GM18951 (cell line): ENCODE data around the gene SLC9A2.

Source experiments
- POLR2A ChIP-seq: IDR thresholded peaks from 4 replicates; pipeline ENCODE4 v1.6.1; 2011; ENCODE audit warnings: mild to moderate bottlenecking; ENCODE audit not compliant: insufficient read length, insufficient read depth; ENCODE audit errors: extremely low read depth
- in situ Hi-C: fragments of 300-500 bp; cut with MboI; formaldehyde crosslinking; loops from one replicate; pipeline ENCODE4 v1.12.0; 2022; ENCODE audit warnings: low sequenced_read_pairs, mixed read lengths, inconsistent platforms; ENCODE audit not compliant: unreplicated experiment

Gene SLC9A2

DNA sequence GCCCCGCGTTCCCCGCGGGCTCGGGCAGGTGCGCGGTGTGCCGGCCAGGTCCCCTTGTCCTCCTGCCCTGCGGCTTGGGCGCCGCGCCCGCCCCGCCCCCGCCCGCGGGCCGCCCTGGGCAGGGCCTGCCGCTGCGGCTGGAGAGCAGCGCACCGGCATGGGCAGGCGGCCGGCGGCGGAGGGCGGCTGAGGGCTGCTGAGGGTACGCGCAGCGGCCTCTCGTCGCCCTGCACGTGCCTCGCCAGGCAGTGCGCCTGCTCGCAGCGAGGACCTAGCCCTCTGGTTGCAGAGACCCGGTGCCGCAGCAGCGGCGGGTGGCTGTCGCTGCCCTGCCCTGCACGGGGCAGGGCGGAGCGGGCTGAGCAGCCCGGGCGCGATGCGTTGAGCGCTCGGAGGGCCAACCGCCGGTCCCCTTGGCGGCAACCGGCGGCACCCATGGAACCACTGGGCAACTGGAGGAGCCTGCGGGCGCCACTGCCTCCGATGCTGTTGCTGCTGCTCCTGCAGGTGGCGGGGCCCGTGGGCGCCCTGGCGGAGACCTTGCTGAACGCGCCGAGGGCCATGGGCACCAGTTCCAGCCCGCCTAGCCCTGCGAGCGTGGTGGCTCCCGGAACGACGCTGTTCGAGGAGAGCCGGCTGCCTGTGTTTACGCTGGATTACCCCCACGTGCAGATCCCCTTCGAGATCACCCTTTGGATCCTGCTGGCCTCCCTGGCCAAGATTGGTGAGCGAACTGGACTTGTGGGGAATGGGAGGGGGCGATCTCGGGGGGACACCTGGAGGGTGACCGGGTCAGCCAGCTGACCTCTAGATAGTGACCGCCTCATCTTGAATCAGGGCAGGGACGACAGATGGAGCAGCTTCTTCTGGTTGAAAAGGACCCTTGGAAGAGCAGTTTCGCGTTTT is at the start of gene SLC9A2:
Gene SLC9A2, plus strand, starts transcription at position 140 of the 906 bp plus-strand sequence. Its CDS starts 296 bp downstream, at position 436.
- in situ Hi-C loops, result no loop called here
- no peak for TF ChIP-seq POLR2A

- in situ Hi-C loops, result no loop called here
- no peak for TF ChIP-seq POLR2A
These were observed 43.5 kb upstream of the SLC9A2 start for GRCh38 chr2:102575888-102576287.

GRCh38 chr2:102578376-102578775 is 41.0 kb upstream of the SLC9A2 start:
- in situ Hi-C loops, result no loop called here
- TF ChIP-seq POLR2A, result no peak

- in situ Hi-C loops, result no loop called here
- no peak for TF ChIP-seq POLR2A
These were observed 37.4 kb upstream of the SLC9A2 start for GRCh38 chr2:102581911-102582310.

GRCh38 chr2:102582845-102583244 is 36.5 kb upstream of the SLC9A2 start:
- in situ Hi-C loops, result no loop called here
- no peak for TF ChIP-seq POLR2A

- in situ Hi-C loops, result no loop called here
- TF ChIP-seq POLR2A, result no peak
These were observed 33.4 kb upstream of the SLC9A2 start for GRCh38 chr2:102585847-102586404.

DNA sequence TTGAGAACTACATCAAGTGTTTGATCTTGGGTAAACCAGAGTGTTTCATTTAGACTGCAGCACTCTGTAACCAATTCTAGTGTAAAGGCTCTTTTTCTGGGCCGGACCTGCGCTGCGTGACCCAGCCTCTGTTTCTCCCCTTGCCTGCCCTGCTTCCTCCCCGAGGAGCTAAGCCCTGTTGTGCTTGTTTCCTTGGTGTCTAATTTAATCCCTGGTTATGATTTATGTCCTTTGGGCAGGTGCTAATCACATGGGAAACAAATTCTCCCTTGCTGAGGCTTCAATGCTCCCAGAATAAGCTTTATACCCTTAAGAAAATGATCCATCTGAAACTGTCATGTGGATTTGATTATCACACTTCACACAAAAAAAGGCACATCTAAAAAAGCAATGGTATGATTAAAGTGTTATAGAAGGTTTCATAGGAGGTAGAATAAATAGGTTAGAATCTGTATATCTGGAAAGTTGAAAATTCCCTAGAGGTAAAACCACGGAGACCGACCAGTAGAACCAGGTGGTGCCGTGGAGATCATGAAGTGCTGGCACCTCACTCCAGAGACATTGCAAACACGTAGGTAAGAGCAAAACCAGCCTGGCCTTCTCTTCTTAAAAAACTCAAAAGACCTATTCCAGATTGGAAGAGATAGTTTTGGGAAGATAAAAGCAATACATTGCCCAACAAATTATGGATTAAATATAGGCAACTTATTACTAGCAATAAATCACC is 31.0 kb upstream of the SLC9A2 start:
- in situ Hi-C loops, result no loop called here
- no peak for TF ChIP-seq POLR2A

DNA sequence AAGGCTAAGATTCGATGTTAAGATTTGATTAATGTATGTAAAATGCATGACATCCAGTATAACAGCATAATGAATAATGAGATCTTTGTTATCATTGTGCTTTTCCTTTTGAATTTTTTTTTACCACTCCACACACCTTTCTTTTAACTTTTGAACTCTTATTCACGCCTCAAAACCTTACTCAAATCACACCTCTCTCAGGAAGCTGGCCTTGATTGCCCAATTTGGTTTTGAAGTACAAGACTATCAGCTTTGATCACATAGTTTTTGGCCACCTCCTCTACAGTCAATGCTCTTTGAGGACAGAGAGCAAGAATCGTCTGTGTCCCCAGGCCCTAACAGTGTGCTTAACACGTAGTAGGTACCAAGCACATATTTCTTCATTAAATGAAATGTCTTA is 29.9 kb upstream of the SLC9A2 start:
- no peak for TF ChIP-seq POLR2A
- in situ Hi-C loops, result no loop called here

- in situ Hi-C loops, result no loop called here
- TF ChIP-seq POLR2A, result no peak
These were observed 27.8 kb upstream of the SLC9A2 start for GRCh38 chr2:102591491-102592045.

DNA sequence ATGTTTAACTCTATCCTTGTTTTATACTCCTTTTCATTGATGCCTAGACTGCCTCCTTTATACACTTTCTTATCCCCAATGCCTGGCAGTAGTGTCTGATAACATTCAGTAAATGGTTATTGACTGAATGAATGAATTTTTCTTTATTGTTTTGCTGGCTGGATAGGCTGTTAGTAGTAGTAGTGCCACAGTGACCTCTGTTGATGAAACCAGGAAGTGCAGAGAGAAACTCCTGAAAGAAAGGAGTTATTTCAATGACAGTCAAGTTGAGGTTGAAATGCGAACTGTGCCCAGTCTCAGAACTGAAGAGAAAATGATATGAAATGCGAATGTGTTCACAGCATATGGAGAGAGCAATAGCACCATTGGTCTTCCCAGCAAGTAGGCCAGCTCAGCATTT is 26.8 kb upstream of the SLC9A2 start:
- in situ Hi-C loops, result no loop called here

DNA sequence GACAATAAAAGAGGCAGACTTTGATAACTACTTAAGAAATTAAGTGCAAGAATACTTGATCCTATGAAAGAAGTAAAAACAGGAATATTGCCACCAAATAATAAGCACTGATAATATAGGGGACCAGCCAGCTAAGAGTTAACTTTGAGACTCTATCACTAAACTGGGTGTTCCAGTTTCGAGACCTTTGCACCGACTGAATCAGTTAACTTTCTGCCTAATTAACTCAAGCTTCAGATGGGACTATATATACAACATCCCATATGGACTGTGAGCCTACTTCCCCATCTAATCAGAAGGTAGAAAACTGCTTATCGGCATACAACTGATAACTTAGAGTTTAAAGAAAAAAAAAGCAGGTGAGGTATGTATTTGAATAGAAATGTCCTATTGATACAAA is 25.8 kb upstream of the SLC9A2 start:
- in situ Hi-C loops, result no loop called here
- no peak for TF ChIP-seq POLR2A

More for the DNA sequence above, 26.8 kb upstream of the SLC9A2 start:
- no peak for TF ChIP-seq POLR2A

DNA sequence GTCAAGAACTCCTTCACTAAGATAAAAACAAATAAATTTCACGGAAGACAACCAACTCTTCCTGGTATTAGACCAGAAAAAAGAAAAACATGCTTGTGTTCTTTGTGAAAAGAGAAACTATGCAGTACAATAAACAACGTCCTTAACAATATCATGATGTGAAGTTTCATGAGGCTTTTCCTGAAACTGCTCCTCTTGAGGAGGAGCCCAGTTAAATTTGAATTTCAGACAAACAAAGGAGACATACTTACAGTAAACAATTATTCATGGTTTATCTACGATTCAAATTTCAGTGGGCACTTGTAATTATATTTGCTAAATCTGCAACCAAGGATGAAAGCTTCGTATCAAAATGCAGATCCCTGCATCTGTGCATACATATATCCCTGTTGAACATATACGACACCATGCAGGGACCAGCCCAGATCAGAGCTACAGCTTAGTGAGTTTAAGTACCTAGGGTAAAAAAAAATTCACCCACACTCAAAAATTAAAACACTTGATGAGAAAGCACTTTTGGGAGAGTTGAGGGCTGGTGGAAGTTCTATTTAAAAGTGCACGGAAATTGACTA is 24.8 kb upstream of the SLC9A2 start:
- no peak for TF ChIP-seq POLR2A
- in situ Hi-C loops, result no loop called here

GRCh38 chr2:102597788-102598187 is 21.6 kb upstream of the SLC9A2 start:
- TF ChIP-seq POLR2A, result no peak
- in situ Hi-C loops, result no loop called here
